Lung microvascular endothelial cell (primary cell): Measurements from ENCODE around the gene NLGN1. TPM values are rescaled to one million over a fixed set of nuclear protein-coding genes. Genes with fewer than 3 reads are reported as not detected.

Experiments used
- DNase-seq, 2 donors: peaks; one replicate each; pipeline versions ENCODE4 v3.0.0 to v3.0.0-alpha.2; 2010; ENCODE audit warnings: low read depth in 2 of 2
- total RNA-seq: library from RNA; depleted of rRNA; stranded (reverse); fragments of >200 nt; gene quantifications from 2 replicates; pipeline ENCODE4 v1.2.1, GENCODE V29; 2014

The NLGN1 gene
- total RNA-seq, 1 donor from 2014 or later: 0.20 TPM

GRCh38 chr3:173826901-173827609, 429.5 kb downstream of the NLGN1 start:
- DNase-seq: peak in 1 of 2 donors; percentile 12

DNA sequence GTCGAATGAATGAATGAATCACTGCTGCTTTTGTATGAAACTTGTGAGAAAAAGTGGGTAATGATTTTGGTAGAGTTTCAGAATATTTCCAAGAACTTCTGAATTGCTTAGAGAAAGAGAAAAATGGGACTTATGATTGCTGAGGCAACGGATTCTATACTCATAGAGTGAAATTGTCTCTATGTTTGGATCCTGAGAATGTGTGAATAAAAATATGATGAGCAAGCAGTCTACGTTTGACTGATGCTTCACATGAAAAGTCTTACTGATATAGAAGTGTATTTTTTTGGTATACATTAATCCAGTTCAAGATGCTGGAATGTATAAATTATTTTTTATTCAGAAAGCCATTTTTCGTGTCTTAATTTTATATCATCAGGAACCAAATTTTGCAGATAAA, 441.1 kb downstream of the NLGN1 start:
- no peak for DNase-seq

DNA sequence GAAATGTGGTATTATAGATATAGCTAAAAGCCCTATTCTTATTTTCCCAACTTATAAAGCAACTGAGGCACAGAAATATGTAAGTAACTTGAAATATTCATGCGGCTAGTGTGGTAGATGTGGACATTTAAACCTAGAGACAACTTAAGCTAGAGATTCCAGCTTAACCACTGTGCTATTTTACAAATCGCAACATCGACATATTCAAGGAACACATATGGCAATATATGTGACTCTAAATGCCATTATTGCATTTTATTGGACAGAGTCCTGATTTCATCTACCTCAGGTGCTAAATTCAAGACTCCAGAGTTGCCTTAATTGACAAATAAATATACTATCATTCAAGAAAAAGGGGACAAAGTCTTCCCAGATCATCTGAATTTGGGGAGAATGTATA, 442.3 kb downstream of the NLGN1 start:
- no peak for DNase-seq

DNA sequence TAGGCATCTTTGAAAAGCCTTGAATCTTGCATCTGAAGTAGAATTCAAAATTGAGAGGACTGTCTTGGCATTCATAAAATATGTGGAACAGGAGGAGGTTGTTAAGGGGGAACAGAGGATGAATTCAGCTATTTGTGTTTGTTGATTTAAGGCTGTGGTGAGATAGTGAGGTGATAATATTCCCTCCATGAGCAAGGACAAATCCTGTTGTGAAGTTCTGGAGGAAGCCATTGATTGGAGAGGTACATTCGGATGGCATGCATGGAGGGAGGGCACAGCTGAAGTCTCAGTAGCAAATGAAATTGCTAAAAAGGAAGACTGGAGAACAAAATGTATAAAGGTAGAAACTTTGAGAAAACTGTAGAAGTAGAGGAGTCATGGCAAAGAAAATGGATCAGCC, 443.8 kb downstream of the NLGN1 start:
- no peak for DNase-seq

- no peak for DNase-seq
Measured at GRCh38 chr3:173843060-173843459, 445.5 kb downstream of the NLGN1 start.

DNA sequence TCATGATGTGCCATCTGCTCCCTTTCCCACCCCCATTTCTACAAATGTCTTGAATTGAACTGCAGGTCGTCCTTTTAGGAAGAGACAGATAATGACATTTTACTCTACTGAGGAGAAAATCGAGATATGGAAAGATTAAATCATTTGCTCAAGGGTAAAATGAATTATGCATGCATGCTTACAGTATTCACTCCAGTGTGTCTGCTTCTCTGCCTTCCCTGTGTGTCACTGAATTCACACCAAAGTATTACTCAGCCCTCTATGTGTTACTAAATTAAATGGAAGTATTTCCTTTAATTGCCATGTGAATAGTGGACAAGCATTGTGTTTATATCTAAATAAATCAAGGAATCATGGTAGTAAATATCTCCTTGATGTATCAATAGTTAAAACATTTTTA, 449.0 kb downstream of the NLGN1 start:
- no peak for DNase-seq

DNA sequence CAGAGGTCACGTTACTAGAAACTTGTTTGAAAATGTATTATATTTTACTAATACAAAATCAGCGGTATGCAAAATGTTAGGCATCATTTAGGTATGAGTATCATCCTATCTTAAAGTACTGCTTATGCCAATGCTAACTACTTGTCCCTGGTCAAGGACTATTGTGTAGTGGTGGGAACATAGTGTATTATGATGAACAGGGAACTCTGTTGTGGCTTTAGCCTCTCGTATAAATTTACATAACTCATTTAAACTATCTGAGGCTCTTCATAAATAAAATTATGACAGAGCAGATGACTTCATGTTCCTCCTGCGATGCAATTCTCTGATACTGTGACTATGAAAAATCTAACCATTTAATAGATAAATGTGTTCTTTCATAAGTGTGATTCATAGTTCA, 451.9 kb downstream of the NLGN1 start:
- no peak for DNase-seq

DNA sequence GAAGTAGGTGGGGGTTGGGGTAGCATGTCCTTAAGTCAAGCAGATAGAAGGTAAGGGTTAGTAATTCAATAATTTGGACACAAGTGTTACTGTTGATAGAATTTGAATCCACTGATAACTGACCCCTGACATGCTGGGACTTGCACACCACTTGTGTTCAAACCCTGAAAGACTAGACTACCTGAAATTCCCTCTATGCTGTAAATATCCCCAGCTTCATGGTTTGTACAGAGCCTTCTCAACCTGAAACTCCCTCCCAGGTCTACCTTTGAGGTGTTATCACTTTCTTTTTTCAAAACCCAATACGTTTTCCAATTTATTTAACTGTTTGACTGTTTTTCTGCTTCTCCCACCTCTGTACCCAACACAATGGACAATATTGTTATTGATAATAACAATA, 459.6 kb downstream of the NLGN1 start:
- no peak for DNase-seq

GRCh38 chr3:173862701-173863100, 465.2 kb downstream of the NLGN1 start:
- DNase-seq: no peak

DNA sequence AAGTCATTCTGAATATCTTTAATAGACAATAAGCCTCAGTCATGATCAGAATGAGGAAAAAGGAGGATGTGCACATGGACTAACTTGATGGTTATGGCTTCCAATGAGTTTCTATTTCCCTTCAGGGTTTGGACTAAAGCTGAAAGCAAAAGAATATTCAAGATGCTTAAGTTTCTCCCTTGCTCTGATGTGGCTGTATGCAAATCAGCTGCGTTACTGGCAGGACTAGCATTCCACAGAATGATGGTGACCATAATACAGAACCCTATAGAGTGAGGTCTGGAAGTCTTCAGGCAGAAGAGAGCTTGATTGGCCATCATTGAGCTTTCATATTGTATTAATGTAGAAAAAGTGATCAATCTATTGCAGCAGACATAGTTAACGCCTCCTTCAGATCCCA, 466.0 kb downstream of the NLGN1 start:
- no peak for DNase-seq

- no peak for DNase-seq
Measured at GRCh38 chr3:173865900-173866498, 468.5 kb downstream of the NLGN1 start.

DNA sequence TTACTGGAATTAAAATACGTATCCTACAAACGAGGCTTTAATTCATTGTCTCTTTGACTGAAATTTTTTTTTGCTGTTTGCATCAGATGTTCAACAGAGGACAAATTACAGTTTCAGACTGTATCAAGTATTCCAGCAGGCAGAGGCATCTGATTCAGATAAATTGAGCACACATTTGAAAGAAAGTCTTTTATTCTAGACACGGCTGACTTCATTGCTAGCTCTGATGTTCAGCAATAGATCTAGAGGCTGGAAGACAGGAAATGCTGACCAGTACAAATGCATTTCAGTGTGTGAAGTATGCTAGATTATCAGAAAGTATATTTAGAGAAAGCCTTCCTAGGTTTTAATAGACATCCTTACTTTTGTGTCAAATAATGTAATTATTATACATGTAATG, 472.2 kb downstream of the NLGN1 start:
- peak in 1 of 2 donors; percentile 5 for DNase-seq

DNA sequence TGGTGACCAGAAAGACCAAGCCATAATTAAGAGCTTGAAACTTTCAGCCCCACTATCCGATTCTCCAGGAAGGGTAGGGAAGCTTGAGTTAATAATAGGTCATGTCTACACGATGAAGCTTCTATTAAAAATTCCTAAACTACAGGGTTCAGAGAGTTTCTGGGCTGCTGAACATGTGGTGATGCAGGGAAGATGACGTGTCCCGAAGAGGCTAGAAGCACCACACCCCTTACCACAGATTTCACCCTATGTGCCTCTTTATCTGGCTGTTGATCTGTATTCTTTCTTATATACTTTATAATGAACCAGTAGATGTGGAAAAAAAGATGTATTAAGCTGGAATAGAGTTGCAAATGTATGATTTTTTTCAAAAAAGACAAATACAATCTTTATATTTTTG, 473.4 kb downstream of the NLGN1 start:
- DNase-seq: no peak

- no peak for DNase-seq
Measured at GRCh38 chr3:173875790-173876189, 478.2 kb downstream of the NLGN1 start.

GRCh38 chr3:173876476-173876875, 478.9 kb downstream of the NLGN1 start:
- no peak for DNase-seq

DNA sequence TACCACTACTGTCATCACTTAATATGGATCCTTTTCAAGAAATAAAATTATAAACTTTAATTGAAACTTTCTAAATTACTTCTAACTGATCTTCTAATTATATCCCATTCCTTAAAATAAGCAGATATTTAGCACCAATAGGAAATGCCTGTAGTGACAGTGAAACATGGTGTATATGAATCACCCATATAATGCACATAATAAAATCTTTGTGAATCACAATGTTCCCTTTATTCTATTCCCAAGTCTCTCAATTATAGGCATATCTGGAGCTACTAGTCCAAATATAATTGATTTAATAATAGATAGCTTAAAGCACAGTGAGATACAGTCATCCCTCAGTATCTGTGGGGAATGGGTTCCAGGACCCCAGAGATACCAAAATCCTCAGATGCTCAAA, 490.3 kb downstream of the NLGN1 start:
- DNase-seq: no peak

- no peak for DNase-seq
Measured at GRCh38 chr3:173889596-173889995, 492.1 kb downstream of the NLGN1 start.

DNA sequence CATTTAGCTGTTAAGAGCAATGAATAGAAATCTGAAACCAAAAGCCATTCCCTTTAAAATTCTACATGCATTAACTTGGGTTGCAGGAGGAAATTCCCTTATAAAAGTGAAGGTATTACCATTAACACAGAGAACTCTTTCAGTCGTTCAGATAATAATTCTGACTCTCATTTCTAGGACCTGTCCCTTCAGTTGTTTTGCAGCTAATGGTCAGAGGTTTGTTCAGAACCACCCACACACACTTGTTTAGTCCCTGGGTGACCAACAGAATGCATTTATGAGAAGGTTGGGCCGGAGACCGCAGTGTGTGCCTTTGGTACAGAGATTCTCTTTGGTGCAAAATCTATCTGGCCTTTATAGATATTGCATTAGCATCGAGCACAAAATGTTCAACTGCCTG, 492.5 kb downstream of the NLGN1 start:
- no peak for DNase-seq

DNA sequence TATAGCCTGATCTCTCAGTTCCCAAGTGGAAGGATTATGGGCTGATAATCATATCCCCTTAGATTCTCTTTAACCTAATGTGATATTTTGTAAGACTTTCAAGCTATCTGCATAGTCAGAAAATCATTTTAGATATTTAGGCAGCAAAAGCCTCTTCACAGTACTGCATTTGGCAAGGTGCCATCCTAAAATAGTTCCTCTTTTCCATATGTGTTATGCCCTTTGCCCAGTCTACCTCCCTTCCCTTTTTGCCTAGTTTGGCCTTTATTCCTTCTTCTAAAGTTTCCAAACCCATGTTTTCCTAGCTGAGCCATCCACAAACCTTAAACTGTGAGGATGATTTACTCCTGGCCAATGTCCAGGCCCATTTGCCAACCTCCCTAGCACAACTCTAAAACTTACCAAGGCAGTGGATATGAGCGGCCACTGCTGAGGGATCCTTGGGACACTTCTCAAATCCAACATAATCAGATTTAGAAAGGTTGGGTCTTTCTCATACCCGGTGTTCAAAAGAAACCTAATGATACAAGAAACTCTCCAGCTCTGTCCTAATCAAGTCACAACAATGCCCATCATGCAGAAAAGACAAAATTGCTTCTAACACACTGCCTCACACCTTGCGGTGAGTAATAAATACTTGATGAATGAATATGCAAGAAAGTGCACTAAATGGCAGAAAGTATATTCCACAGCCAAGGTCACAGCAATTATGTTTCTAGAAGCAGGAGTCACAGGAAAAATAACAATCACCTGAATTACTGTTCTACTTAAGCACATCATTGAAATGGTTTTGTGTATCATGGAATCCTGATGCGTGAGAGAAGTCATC, 493.9 kb downstream of the NLGN1 start:
- DNase-seq: peak; percentile 7 to 70

- peak; percentile 85 to 95 for DNase-seq
Measured at GRCh38 chr3:173892547-173892946, 495.0 kb downstream of the NLGN1 start.

GRCh38 chr3:173893066-173893465, 495.5 kb downstream of the NLGN1 start:
- peak; percentile 15 to 67 for DNase-seq

GRCh38 chr3:173893835-173894234, 496.3 kb downstream of the NLGN1 start:
- no peak for DNase-seq

- no peak for DNase-seq
Measured at GRCh38 chr3:173897631-173898030, 500.1 kb downstream of the NLGN1 start.
